Lung (tissue), 12 donors: ENCODE data around the gene ARSB. TPM values are rescaled to one million over a fixed set of nuclear protein-coding genes. Genes with fewer than 3 reads are reported as not detected.

Experiments
- ATAC-seq: fragments of 200-7000 bp; cut with Tn5 transposase; one replicate; pipeline ENCODE4 v1.9.1; 2020; ENCODE audit warnings: moderate number of reproducible peaks; ENCODE audit not compliant: insufficient read depth, low FRiP score
- DNase-seq, 3 donors: peaks; one replicate each; pipeline ENCODE4 v3.0.0-alpha.2; 2013 to 2017
- H3K27ac ChIP-seq, 2 donors: one replicate each; pipeline ENCODE4 v1.5.1; 2013; ENCODE audit warnings: mild to moderate bottlenecking in 2 of 2, moderate library complexity in 2 of 2, control low read depth in 1 of 2, inconsistent platforms in 1 of 2, low read depth in 1 of 2, low read length in 1 of 2
- H3K27me3 ChIP-seq, 3 donors: one replicate each; pipeline ENCODE4 v1.5.1; 2013; ENCODE audit warnings: low read length in 2 of 3; ENCODE audit not compliant: control insufficient read depth in 3 of 3, insufficient read depth in 3 of 3
- H3K36me3 ChIP-seq, 4 donors: one replicate each; pipeline ENCODE4 v1.5.1; 2013; ENCODE audit warnings: low read length in 4 of 4, mild to moderate bottlenecking in 1 of 4, moderate library complexity in 1 of 4; ENCODE audit not compliant: control insufficient read depth in 4 of 4, insufficient read depth in 4 of 4
- H3K4me1 ChIP-seq, 5 donors: one replicate each; pipeline ENCODE4 v1.5.1; 2013; ENCODE audit warnings: low read length in 5 of 5, mild to moderate bottlenecking in 2 of 5, moderate library complexity in 1 of 5; ENCODE audit not compliant: control insufficient read depth in 5 of 5, insufficient read depth in 5 of 5
- H3K4me3 ChIP-seq: one replicate; pipeline ENCODE4 v1.5.1; 2013; ENCODE audit warnings: mild to moderate bottlenecking, control low read depth, moderate library complexity
- H3K9ac ChIP-seq, 2 donors: one replicate each; pipeline ENCODE4 v1.5.1; 2013; ENCODE audit warnings: low read length in 2 of 2, control low read depth in 1 of 2; ENCODE audit not compliant: insufficient read depth in 1 of 2
- H3K9me3 ChIP-seq, 4 donors: one replicate each; pipeline ENCODE4 v1.5.1; 2013; ENCODE audit warnings: low read length in 3 of 4, mild to moderate bottlenecking in 1 of 4, moderate library complexity in 1 of 4; ENCODE audit not compliant: control insufficient read depth in 4 of 4, insufficient read depth in 3 of 4
- WGBS, 2 donors: extraction: QIAGEN DNeasy Blood & Tissue Kit; methylation state at CpG; one replicate each; pipeline ENCODE4 v1.1.7; 2013; 5-methylcytosine and 5-hydroxymethylcytosine counted together
- polyA plus RNA-seq, 2 donors: library from polyadenylated mRNA; stranded (reverse); fragments of 200-250 nt; gene quantifications; one replicate each; pipeline ENCODE4 v1.2.1, GENCODE V29; 2013
- total RNA-seq, 2 donors: library from RNA; depleted of rRNA in 1 of 2; stranded (reverse); fragments of >200 nt in 1 of 2; gene quantifications; one replicate each; pipeline ENCODE4 v1.2.1, GENCODE V29; 2014 to 2021
- TF ChIP-seq, protein P1 (sequence below): IDR thresholded peaks from 2 replicates; pipeline ENCODE4 v1.5.1; 2012; ENCODE audit warnings: mild to moderate bottlenecking; ENCODE audit errors: control extremely low read depth, extremely low read depth
- donor health status: control.
- donor health status: control.
- donor health status: Bipolar disorder and iron deficiency.
- donor health status: healthy.
- donor health status: DM: yes; HTN: yes; CAD: no.

Gene ARSB
- total and polyA plus RNA-seq, 4 donors, result 3.2 to 17.3 (median 11.1) TPM

DNA sequence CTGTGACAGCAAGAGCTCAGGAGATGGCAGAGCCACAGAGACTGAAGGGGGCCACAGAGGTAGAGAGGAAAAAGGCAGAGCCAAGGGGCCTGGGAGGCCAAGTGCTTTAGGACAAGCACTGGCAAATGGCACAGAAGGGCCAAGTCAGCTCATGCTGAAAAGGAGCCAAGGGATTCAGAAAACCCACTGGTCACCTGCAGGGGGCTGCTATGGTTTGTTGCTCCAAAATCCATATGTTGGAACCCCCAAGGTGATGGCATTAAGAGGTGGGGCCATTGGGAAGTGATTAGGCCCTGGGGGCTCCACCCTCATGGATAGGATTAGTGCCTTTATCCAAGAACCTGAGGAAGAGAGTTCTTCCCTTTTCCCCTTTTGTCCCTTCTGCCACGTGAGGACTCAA, 165.4 kb downstream of the ARSB start:
- Histone ChIP-seq H3K4me3 (no peak overlapping the region), H3K9me3 (no peaks in the 10 kb centered on the region), H3K9ac (no peak overlapping the region), H3K4me1 (peaks cover 0 to 35% (median 4%) of the 10 kb centered on the region in 5 donors), H3K27me3 (no peaks in the 10 kb centered on the region), H3K27ac (no peak overlapping the region), H3K36me3 (no peaks in the 10 kb centered on the region)
- TF ChIP-seq, protein P1, sequence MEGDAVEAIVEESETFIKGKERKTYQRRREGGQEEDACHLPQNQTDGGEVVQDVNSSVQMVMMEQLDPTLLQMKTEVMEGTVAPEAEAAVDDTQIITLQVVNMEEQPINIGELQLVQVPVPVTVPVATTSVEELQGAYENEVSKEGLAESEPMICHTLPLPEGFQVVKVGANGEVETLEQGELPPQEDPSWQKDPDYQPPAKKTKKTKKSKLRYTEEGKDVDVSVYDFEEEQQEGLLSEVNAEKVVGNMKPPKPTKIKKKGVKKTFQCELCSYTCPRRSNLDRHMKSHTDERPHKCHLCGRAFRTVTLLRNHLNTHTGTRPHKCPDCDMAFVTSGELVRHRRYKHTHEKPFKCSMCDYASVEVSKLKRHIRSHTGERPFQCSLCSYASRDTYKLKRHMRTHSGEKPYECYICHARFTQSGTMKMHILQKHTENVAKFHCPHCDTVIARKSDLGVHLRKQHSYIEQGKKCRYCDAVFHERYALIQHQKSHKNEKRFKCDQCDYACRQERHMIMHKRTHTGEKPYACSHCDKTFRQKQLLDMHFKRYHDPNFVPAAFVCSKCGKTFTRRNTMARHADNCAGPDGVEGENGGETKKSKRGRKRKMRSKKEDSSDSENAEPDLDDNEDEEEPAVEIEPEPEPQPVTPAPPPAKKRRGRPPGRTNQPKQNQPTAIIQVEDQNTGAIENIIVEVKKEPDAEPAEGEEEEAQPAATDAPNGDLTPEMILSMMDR, result no peak
- no peak for ATAC-seq
- no peak for DNase-seq
- WGBS, 2 donors, result 93 to 100% methylated on average over 1 of the region's 1 CpG

DNA sequence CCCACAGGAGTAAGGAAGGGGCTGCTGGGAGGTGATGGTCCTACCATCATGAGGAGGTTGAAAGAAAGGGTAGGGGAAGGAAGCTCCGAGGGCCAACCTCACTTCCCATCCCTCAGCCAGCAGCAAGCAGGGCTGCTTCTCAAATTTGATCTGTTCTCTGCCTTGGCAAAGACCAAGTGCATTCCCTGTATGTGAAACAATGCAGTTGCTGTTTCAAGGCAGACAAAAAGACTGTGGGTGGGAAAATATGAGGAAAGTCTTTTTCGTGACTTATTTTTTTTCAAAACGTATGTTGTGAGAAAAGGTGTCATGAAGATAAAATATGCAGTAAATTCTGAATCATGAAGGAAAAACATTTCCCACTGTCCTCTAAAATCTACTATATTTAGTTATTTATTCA, 165.9 kb downstream of the ARSB start:
- H3K27me3 ChIP-seq, result no peaks in the 10 kb centered on the region
- no peak overlapping the region for H3K9ac ChIP-seq
- DNase-seq (peak in 1 of 3 donors; percentile 56), ATAC-seq (no peak)
- 80 to 83% methylated on average over 3 of the region's 3 CpGs for WGBS, 2 donors
- H3K4me1 ChIP-seq, result peaks cover 0 to 35% (median 5%) of the 10 kb centered on the region in 5 donors
- H3K36me3 ChIP-seq, result no peaks in the 10 kb centered on the region
- H3K27ac ChIP-seq, result no peak overlapping the region
- no peak overlapping the region for H3K4me3 ChIP-seq
- TF ChIP-seq, protein P1, result no peak
- no peaks in the 10 kb centered on the region for H3K9me3 ChIP-seq

DNA sequence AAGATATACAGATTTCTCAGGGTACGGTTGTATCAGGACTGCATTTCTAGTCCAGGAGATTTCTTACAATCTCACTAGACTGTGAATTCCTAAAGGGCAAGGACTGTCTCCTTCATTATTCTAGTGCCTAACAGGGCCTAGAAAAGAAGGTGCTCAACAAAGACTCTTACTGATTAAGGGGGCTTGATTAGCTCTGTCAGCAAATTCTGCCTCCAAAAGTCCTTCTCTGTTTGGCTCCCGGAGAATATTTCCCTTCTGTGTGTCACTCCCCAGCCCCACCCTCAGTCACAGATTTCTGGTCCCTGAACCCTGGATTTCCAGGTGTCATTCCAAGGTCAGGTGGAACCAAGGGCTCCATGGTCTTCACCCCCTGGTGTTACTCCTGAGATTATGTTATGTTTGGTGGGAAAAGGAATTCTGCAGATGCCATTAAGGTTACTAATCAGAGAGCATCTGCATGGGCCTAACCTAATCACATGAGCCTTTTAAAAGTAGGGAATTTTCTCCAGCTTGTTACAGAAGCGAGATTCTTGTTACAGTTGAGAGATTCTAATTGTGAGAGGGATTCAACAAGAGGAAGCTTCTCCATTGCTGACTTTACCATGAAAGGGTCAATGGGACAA, 168.9 kb downstream of the ARSB start:
- H3K27me3 ChIP-seq, result no peaks in the 10 kb centered on the region
- DNase-seq, result no peak
- H3K27ac ChIP-seq, result no peak overlapping the region
- H3K9me3 ChIP-seq, result no peaks in the 10 kb centered on the region
- no peaks in the 10 kb centered on the region for H3K36me3 ChIP-seq
- no peak for ATAC-seq
- peaks cover 0 to 44% (median 14%) of the 10 kb centered on the region in 5 donors for H3K4me1 ChIP-seq
- 93 to 98% methylated on average over 3 of the region's 3 CpGs for WGBS, 2 donors
- TF ChIP-seq, protein P1, result no peak
- no peak overlapping the region for H3K4me3 ChIP-seq
- H3K9ac ChIP-seq, result no peak overlapping the region
